Fibroblast of lung (primary cell): ENCODE data around the gene IFI16.

Experiments used
- CTCF ChIP-seq, 2 donors: IDR thresholded peaks in 1 of 2; conservative IDR thresholded peaks in 1 of 2; 1 replicate in 1 of 2; 2 replicates in 1 of 2; pipeline ENCODE4 v1.5.1; 2011 to 2012; ENCODE audit warnings: low read length in 2 of 2, control low read depth in 1 of 2, inconsistent platforms in 1 of 2, low read depth in 1 of 2, mild to moderate bottlenecking in 1 of 2
- EZH2 ChIP-seq: IDR thresholded peaks from 2 replicates; pipeline ENCODE4 v1.5.1; 2012; ENCODE audit warnings: low read length, control low read depth, mild to moderate bottlenecking; ENCODE audit errors: missing control alignments

GRCh38 chr1:159009704-159010361, at the start of gene IFI16:
- no peak for TF ChIP-seq CTCF (conservative IDR thresholded peaks at IDR 0.05 in 1 of 2, IDR thresholded peaks at IDR 0.05 in 1 of 2; ENCODE audit: low read depth in 1 of 2, low read length in 2 of 2)
- TF ChIP-seq EZH2: no peak
